Right lobe of liver (tissue), 4 donors: Measurements from ENCODE around the gene PDE7B.

Source experiments
- CTCF ChIP-seq, 4 donors: fragments of 200-600 bp in 3 of 4; fragments of 450-650 bp in 1 of 4; IDR thresholded peaks; one replicate each; pipeline versions ENCODE4 v1.5.1 to v1.8.0; 2016 to 2022; ENCODE audit warnings: antibody characterized with exemption in 4 of 4, mild to moderate bottlenecking in 2 of 4
- POLR2A ChIP-seq: fragments of 450-650 bp; IDR thresholded peaks from one replicate; pipeline ENCODE4 v1.6.1; 2017; ENCODE audit warnings: antibody characterized with exemption, mild to moderate bottlenecking
- donor health status: DM: no; HTN: no; CAD: no.
- donor health status: DM: no; HTN: no; CAD: no.
- donor health status: DM: no; HTN: yes; CAD: no.

GRCh38 chr6:135972150-135972549 is 120.6 kb downstream of the PDE7B start:
- TF ChIP-seq POLR2A, result no peak
- TF ChIP-seq CTCF (IDR thresholded peaks at IDR 0.05), result no peak
